ENCODE results near the gene NLRP13.

The NLRP13 gene

DNA sequence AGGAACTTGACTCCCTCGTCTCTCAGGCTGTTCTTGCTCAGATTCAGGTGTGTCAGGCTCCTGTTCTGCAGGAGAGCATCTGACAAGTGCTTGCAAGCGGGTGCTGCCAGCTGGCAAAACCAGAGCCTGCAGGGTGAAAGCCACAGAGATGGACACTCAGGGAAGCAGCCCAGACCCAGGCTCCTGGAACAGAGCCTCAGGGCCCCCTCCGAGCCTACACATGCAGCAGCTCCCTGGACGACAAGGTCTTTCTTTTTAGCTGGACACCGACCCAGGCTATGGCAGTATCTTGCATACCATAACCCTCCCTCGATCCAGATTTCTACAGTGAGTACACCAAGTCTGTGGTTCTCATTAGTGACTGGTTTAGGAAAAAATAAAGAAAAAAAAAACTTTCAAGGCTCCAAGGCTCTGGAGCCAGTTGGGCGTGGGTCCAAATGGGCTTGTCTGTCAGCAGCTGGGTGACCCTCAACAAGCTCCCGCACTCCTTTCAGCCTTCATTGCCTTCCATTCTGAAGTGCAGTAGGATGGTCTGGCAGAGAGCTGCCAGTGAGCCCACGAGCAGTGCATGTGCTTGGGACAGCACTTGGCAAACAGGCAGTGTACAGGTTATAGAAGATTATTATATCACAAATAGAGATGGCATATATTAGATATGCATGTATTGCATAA lies 29.9 kb downstream of the NLRP13 start:
- Histone ChIP-seq H3K4me3 (ENCODE audit: insufficient read length, low read depth) (no peak overlapping the region), H3K36me3 (ENCODE audit: insufficient read depth, insufficient read length, low read length) (no peaks in the 10 kb centered on the region), H3K27me3 (ENCODE audit: insufficient read depth, insufficient read length) (no peaks in the 10 kb centered on the region), H3K9me3 (ENCODE audit: insufficient read depth, low read length) (no peaks in the 10 kb centered on the region), H3K4me1 (ENCODE audit: insufficient read depth, insufficient read length) (no peaks in the 10 kb centered on the region), H3K9ac (ENCODE audit: insufficient read length, low read depth) (no peak overlapping the region)
- no peak for DNase-seq (ENCODE audit: low read depth, low spot score)
- TF ChIP-seq ZNF274 (IDR thresholded peaks at IDR 0.05; ENCODE audit: low read depth, low read length) = no peak
- no peak for TF ChIP-seq SUZ12 (IDR thresholded peaks at IDR 0.05; ENCODE audit: extremely low read depth, insufficient read depth, insufficient read length)
- no peak for TF ChIP-seq YY1 (IDR thresholded peaks at IDR 0.05; ENCODE audit: insufficient read depth, insufficient read length)

DNA sequence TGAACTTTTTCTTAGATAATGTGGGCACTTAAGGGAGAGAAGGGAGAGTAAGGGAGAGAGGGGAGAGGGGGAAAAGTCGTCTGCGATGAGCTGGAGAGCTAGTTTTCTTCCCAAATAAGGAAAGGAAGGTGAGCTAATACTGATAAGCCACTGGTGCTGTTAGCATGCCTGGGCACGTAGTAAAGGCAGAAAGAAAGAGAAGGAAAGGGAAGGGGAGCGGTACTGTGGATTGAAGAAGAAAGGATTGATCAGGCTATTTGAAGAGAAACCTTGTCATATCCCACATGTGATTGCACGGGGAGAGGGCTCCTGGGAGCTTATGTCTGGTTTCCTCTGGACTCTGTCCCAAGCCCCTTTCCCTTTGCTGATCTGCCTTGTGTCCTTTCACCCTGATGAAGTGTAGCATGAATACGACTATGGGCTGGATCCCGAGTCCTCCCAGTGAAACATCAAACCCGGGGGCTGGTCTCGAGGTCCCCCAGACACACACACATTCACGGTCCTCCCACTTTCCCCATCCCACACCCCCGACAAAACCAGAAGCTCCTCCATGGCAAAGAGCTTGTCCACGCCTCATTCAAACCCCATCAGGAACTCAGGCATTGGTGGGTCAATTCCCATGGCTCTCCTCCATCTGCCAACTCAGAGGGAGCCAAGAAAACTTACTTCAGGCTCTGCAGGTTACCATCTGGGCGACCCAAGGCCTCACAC lies 30.6 kb downstream of the NLRP13 start:
- H3K36me3 ChIP-seq (ENCODE audit: insufficient read depth, insufficient read length, low read length) = no peaks in the 10 kb centered on the region
- H3K9me3 ChIP-seq (ENCODE audit: insufficient read depth, low read length) = no peaks in the 10 kb centered on the region
- H3K4me1 ChIP-seq (ENCODE audit: insufficient read depth, insufficient read length) = no peaks in the 10 kb centered on the region
- no peak overlapping the region for H3K9ac ChIP-seq (ENCODE audit: insufficient read length, low read depth)
- no peak overlapping the region for H3K4me3 ChIP-seq (ENCODE audit: insufficient read length, low read depth)
- no peak for DNase-seq (ENCODE audit: low read depth, low spot score)
- TF ChIP-seq ZNF274 (IDR thresholded peaks at IDR 0.05; ENCODE audit: low read depth, low read length) (no peak), SUZ12 (IDR thresholded peaks at IDR 0.05; ENCODE audit: extremely low read depth, insufficient read depth, insufficient read length) (no peak), YY1 (IDR thresholded peaks at IDR 0.05; ENCODE audit: insufficient read depth, insufficient read length) (no peak)
- H3K27me3 ChIP-seq (ENCODE audit: insufficient read depth, insufficient read length) = no peaks in the 10 kb centered on the region

DNA sequence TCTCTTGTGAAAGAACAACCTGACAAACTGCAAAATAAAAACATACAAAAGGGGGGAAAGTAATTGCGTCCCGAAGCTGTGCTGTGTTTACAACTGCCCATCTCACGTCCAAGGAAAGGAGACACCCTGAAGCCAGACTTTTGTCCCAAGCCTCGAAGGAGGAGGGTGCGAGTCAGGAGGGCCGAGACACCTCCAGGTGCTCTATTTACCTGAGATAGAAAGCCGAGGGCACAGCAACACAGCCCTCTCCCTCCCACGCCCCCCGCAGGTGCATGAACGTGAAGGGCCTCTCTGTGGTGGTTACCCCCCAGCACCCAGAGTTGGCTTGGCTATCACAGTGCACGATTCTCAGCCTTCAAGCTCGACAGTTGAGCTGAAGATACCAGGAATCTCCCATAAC lies 33.2 kb downstream of the NLRP13 start:
- H3K36me3 ChIP-seq (ENCODE audit: insufficient read depth, insufficient read length, low read length) = no peaks in the 10 kb centered on the region
- no peak overlapping the region for H3K4me3 ChIP-seq (ENCODE audit: insufficient read length, low read depth)
- no peaks in the 10 kb centered on the region for H3K9me3 ChIP-seq (ENCODE audit: insufficient read depth, low read length)
- H3K27me3 ChIP-seq (ENCODE audit: insufficient read depth, insufficient read length) = no peaks in the 10 kb centered on the region
- DNase-seq (ENCODE audit: low read depth, low spot score) = no peak
- H3K4me1 ChIP-seq (ENCODE audit: insufficient read depth, insufficient read length) = no peaks in the 10 kb centered on the region
- no peak overlapping the region for H3K9ac ChIP-seq (ENCODE audit: insufficient read length, low read depth)
- no peak for TF ChIP-seq ZNF274 (IDR thresholded peaks at IDR 0.05; ENCODE audit: low read depth, low read length)
- no peak for TF ChIP-seq SUZ12 (IDR thresholded peaks at IDR 0.05; ENCODE audit: extremely low read depth, insufficient read depth, insufficient read length)
- no peak for TF ChIP-seq YY1 (IDR thresholded peaks at IDR 0.05; ENCODE audit: insufficient read depth, insufficient read length)

DNA sequence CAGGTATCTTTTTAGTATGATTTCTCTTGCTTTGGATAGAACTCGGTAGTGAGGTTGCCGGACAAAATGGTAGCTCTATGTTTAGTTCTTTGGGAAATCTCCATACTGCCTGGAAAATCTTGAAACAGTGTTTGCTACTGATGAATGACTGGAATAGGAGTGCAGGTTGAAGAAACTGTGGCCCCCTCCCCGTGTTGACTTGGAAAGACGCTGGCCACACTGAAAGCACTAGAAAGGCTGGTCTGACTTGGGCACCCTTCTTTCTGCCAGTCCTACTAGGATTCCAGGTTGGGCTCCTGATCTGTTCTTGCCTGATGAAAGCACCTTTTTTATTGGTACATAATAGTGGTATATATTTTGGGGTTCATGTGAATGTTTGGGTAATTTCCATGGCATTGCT lies 49.5 kb downstream of the NLRP13 start:
- no peak overlapping the region for H3K4me3 ChIP-seq (ENCODE audit: insufficient read length, low read depth)
- no peak for TF ChIP-seq YY1 (IDR thresholded peaks at IDR 0.05; ENCODE audit: insufficient read depth, insufficient read length)
- TF ChIP-seq ZNF274 (IDR thresholded peaks at IDR 0.05; ENCODE audit: low read depth, low read length) = no peak
- TF ChIP-seq SUZ12 (IDR thresholded peaks at IDR 0.05; ENCODE audit: extremely low read depth, insufficient read depth, insufficient read length) = no peak
- no peaks in the 10 kb centered on the region for H3K36me3 ChIP-seq (ENCODE audit: insufficient read depth, insufficient read length, low read length)
- no peak overlapping the region for H3K9ac ChIP-seq (ENCODE audit: insufficient read length, low read depth)
- DNase-seq (ENCODE audit: low read depth, low spot score) = no peak
- H3K27me3 ChIP-seq (ENCODE audit: insufficient read depth, insufficient read length) = no peaks in the 10 kb centered on the region
- H3K9me3 ChIP-seq (ENCODE audit: insufficient read depth, low read length) = peaks cover 6% of the 10 kb centered on the region; the same call in 1 of the 2 replicates
- no peaks in the 10 kb centered on the region for H3K4me1 ChIP-seq (ENCODE audit: insufficient read depth, insufficient read length)

DNA sequence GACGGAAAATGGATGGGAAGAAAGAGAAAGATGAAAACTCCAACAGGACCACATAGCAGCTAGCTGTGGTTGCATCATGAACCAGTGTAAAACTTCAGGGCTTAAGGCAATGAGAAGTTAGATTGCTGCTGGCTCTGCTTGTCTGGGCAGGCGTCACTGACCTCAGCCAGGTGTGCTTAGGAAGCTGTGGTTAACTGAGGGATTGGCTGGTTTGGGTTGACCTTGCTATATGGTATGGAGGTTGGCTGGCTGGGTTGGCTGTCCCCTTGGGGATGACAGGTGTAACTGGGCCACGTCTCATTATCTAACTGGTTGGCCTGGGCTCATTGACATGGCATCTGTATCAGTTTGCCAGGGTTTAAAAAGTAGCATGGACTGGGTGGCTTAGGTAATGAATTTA lies 54.9 kb downstream of the NLRP13 start:
- Histone ChIP-seq H3K9ac (ENCODE audit: insufficient read length, low read depth) (no peak overlapping the region), H3K4me3 (ENCODE audit: insufficient read length, low read depth) (no peak overlapping the region), H3K36me3 (ENCODE audit: insufficient read depth, insufficient read length, low read length) (no peaks in the 10 kb centered on the region), H3K4me1 (ENCODE audit: insufficient read depth, insufficient read length) (no peaks in the 10 kb centered on the region), H3K27me3 (ENCODE audit: insufficient read depth, insufficient read length) (no peaks in the 10 kb centered on the region), H3K9me3 (ENCODE audit: insufficient read depth, low read length) (peaks cover 6% of the 10 kb centered on the region; the same call in 1 of the 2 replicates)
- TF ChIP-seq ZNF274 (IDR thresholded peaks at IDR 0.05; ENCODE audit: low read depth, low read length) (no peak), SUZ12 (IDR thresholded peaks at IDR 0.05; ENCODE audit: extremely low read depth, insufficient read depth, insufficient read length) (no peak), YY1 (IDR thresholded peaks at IDR 0.05; ENCODE audit: insufficient read depth, insufficient read length) (no peak)
- no peak for DNase-seq (ENCODE audit: low read depth, low spot score)

DNA sequence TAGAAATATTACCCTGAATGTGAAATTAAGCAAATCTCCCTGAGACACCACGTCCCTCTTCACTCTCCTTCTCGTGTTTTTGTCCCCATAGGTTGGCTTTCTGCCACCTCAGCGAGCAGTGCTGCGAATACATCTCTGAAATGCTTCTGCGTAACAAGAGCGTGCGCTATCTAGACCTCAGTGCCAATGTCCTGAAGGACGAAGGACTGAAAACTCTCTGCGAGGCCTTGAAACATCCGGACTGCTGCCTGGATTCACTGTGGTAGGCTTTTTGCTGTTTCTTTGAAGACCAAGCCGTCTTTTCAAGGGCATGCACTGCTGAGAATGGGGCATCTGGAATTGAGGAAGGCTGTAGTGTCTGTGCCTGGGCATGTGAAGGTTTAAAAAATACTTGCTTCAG lies 61.4 kb downstream of the NLRP13 start:
- Histone ChIP-seq H3K27me3 (ENCODE audit: insufficient read depth, insufficient read length) (no peaks in the 10 kb centered on the region), H3K36me3 (ENCODE audit: insufficient read depth, insufficient read length, low read length) (no peaks in the 10 kb centered on the region), H3K9me3 (ENCODE audit: insufficient read depth, low read length) (no peaks in the 10 kb centered on the region), H3K4me1 (ENCODE audit: insufficient read depth, insufficient read length) (no peaks in the 10 kb centered on the region), H3K4me3 (ENCODE audit: insufficient read length, low read depth) (no peak overlapping the region), H3K9ac (ENCODE audit: insufficient read length, low read depth) (no peak overlapping the region)
- TF ChIP-seq ZNF274 (IDR thresholded peaks at IDR 0.05; ENCODE audit: low read depth, low read length) = no peak
- TF ChIP-seq SUZ12 (IDR thresholded peaks at IDR 0.05; ENCODE audit: extremely low read depth, insufficient read depth, insufficient read length) = no peak
- TF ChIP-seq YY1 (IDR thresholded peaks at IDR 0.05; ENCODE audit: insufficient read depth, insufficient read length) = no peak
- DNase-seq (ENCODE audit: low read depth, low spot score) = no peak

DNA sequence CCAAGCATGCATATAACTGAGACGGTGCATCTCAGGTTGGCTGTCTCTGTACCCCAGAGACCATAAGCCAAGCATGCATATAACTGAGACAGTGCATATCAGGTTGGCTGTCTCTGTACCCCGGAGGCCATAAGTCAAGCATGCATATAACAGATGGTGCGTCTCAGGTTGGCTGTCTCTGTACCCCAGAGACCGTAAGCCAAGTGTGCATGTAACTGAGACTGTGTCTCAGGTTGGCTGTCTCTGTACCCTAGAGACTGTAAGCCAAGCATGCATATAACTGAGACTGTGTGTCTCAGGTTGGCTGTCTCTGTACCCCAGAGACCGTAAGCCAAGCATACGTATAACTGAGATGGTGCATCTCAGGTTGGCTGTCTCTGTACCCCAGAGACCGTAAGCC lies 65.0 kb downstream of the NLRP13 start:
- no peak overlapping the region for H3K4me3 ChIP-seq (ENCODE audit: insufficient read length, low read depth)
- no peaks in the 10 kb centered on the region for H3K36me3 ChIP-seq (ENCODE audit: insufficient read depth, insufficient read length, low read length)
- no peak overlapping the region for H3K9ac ChIP-seq (ENCODE audit: insufficient read length, low read depth)
- H3K9me3 ChIP-seq (ENCODE audit: insufficient read depth, low read length) = no peaks in the 10 kb centered on the region
- no peaks in the 10 kb centered on the region for H3K27me3 ChIP-seq (ENCODE audit: insufficient read depth, insufficient read length)
- no peaks in the 10 kb centered on the region for H3K4me1 ChIP-seq (ENCODE audit: insufficient read depth, insufficient read length)
- no peak for TF ChIP-seq YY1 (IDR thresholded peaks at IDR 0.05; ENCODE audit: insufficient read depth, insufficient read length)
- TF ChIP-seq ZNF274 (IDR thresholded peaks at IDR 0.05; ENCODE audit: low read depth, low read length) = no peak
- TF ChIP-seq SUZ12 (IDR thresholded peaks at IDR 0.05; ENCODE audit: extremely low read depth, insufficient read depth, insufficient read length) = no peak
- no peak for DNase-seq (ENCODE audit: low read depth, low spot score)

Data from NT2/D1 (cell line).